Measurements from ENCODE around the gene RAB36. TPM values are rescaled to one million over a fixed set of nuclear protein-coding genes. Genes with fewer than 3 reads are reported as not detected.

Gene RAB36
- total RNA-seq, 2 donors from 2014 or later, result 1.3 to 3.1 TPM

DNA sequence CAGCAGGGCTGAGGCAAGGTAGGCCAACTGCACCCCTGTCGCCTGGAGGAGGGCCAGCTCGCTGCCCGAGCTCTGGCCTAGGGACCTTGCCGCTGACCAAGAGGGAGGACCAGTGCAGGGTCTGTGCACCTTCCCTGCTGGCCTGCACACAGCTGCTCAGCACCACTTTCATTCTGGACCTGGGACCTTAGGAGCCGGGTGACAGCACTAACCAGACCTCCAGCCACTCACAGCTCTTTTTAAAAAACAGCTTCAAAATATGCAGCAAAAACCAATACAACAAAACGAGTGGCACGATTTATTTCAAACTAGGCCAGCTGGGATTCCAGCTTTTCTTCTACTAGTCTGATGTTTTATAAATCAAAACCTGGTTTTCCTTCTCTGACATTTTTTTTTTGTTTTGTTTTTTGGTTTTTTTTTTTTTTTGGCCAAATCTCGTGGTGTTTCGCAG lies 21.4 kb upstream of the RAB36 start:
- DNase-seq (no peak), ATAC-seq (no peak)
- Histone ChIP-seq H3K27ac (no peak overlapping the region), H3K9me3 (no peaks in the 10 kb centered on the region), H3K36me3 (replicated peaks in 1 of 2; ENCODE audit: insufficient read depth in 1 of 2, low read depth in 2 of 2) (no peaks in the 10 kb centered on the region), H3K4me3 (no peak overlapping the region), H3K27me3 (no peaks in the 10 kb centered on the region), H3K4me1 (no peaks in the 10 kb centered on the region)
- intact Hi-C loops (cut with DNase I), result no loop called here
- TF ChIP-seq, protein P1, sequence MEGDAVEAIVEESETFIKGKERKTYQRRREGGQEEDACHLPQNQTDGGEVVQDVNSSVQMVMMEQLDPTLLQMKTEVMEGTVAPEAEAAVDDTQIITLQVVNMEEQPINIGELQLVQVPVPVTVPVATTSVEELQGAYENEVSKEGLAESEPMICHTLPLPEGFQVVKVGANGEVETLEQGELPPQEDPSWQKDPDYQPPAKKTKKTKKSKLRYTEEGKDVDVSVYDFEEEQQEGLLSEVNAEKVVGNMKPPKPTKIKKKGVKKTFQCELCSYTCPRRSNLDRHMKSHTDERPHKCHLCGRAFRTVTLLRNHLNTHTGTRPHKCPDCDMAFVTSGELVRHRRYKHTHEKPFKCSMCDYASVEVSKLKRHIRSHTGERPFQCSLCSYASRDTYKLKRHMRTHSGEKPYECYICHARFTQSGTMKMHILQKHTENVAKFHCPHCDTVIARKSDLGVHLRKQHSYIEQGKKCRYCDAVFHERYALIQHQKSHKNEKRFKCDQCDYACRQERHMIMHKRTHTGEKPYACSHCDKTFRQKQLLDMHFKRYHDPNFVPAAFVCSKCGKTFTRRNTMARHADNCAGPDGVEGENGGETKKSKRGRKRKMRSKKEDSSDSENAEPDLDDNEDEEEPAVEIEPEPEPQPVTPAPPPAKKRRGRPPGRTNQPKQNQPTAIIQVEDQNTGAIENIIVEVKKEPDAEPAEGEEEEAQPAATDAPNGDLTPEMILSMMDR (IDR thresholded peaks at IDR 0.05), result no peak
- TF ChIP-seq POLR2A (IDR thresholded peaks at IDR 0.05), result no peak
- WGBS, 2 donors, result 75 to 88% methylated on average over 5 to 9 of the region's 9 CpGs

GRCh38 chr22:23124611-23125511 lies 20.4 kb upstream of the RAB36 start:
- ATAC-seq (no peak), DNase-seq (no peak)
- Histone ChIP-seq H3K36me3 (replicated peaks in 1 of 2; ENCODE audit: insufficient read depth in 1 of 2, low read depth in 2 of 2) (no peaks in the 10 kb centered on the region), H3K27me3 (no peaks in the 10 kb centered on the region), H3K4me1 (no peaks in the 10 kb centered on the region), H3K4me3 (no peak overlapping the region), H3K9me3 (no peaks in the 10 kb centered on the region), H3K27ac (no peak overlapping the region)
- intact Hi-C loops (cut with DNase I), result loop anchor here (5.0 kb wide), 1 partner anchor 163 kb away; no protein-coding TSS in a partner anchor
- WGBS, 2 donors, result 64 to 72% methylated on average over 18 to 19 of the region's 19 CpGs
- TF ChIP-seq, protein P1 (IDR thresholded peaks at IDR 0.05), result no peak
- TF ChIP-seq POLR2A (IDR thresholded peaks at IDR 0.05), result no peak

DNA sequence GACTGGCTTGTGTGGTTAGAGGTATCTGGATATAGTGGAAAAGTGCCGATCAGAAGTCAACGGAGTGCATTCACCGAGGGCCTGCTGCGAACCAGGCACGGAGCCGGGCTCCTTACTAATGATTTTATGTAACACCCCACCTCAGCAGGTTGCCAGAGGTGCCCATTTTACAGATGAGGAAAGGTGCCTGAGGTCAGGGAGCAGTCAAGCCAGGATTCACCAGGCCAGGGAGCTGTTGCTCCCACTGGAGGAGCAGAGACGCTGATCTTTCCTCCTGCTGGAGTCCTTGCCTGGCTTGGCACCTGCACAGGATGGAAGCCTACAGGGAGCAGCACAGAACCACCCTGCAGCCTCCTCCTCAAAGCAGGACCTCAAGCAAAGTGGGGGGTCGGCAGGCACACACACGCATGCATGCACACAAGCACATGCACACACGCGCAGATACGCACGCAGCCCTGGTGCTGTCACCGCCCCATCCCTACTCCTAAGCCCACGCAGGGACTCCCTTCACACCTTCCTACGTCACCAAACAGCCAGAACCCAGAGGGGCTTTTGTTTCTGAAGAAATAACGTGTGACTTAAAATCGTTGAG lies 19.7 kb upstream of the RAB36 start:
- Histone ChIP-seq H3K27ac (no peak overlapping the region), H3K9me3 (no peaks in the 10 kb centered on the region), H3K27me3 (no peaks in the 10 kb centered on the region), H3K4me1 (no peaks in the 10 kb centered on the region), H3K36me3 (replicated peaks in 1 of 2; ENCODE audit: insufficient read depth in 1 of 2, low read depth in 2 of 2) (no peaks in the 10 kb centered on the region), H3K4me3 (no peak overlapping the region)
- WGBS, 2 donors, result 74 to 82% methylated on average over 16 to 18 of the region's 18 CpGs
- TF ChIP-seq, protein P1 (IDR thresholded peaks at IDR 0.05), result no peak
- TF ChIP-seq POLR2A (IDR thresholded peaks at IDR 0.05), result no peak
- intact Hi-C loops (cut with DNase I), result loop anchor here (5.0 kb wide), 1 partner anchor 163 kb away; no protein-coding TSS in a partner anchor
- no peak for ATAC-seq
- no peak for DNase-seq

DNA sequence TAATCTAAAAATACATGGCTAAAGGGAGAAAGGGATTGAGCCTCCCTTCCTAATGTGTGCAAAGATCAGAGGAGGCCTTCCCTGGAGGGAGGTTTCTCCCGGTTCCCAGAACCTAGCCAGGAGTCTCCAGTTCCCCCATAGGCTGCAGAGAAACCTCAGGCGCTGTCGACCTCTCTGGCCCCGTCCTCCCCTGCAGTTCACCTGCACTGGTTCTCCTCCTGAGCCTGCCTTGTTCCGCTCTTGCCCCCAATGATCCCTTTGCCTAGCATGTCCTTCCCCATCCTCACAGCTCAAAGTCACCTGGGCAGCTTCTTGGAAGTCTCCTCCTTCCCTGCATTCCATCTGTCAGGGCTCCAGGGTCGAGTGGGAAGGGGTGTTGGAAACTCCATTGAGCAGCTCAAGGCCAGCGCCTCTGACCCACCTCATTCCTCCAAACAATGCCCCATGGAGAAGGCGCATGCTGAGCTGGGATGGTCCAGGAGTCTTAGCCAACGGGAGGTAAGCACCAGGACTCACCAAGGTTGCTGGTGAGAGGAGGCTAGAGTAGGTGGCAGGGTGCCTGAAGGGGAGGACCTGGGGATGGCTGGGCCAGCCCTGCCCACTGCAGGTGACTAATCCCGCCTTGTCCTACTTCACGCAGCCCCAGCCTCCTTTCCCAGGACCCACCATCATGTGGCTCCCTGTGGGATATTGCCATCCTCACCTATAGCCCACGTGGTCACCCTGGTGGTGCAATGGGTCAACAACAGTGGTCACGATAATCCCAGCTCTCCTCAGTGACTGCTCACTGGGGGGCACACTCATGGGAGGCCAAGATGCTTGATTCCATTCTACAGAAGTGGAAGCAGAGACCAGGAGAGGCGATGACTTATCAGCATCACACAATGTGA lies 18.9 kb upstream of the RAB36 start:
- Histone ChIP-seq H3K4me1 (no peaks in the 10 kb centered on the region), H3K9me3 (no peaks in the 10 kb centered on the region), H3K4me3 (no peak overlapping the region), H3K27ac (no peak overlapping the region), H3K36me3 (replicated peaks in 1 of 2; ENCODE audit: insufficient read depth in 1 of 2, low read depth in 2 of 2) (no peaks in the 10 kb centered on the region), H3K27me3 (no peaks in the 10 kb centered on the region)
- DNase-seq (no peak), ATAC-seq (no peak)
- intact Hi-C loops (cut with DNase I), result loop anchor here (5.0 kb wide), 1 partner anchor 164 kb away; no protein-coding TSS in a partner anchor
- 68 to 71% methylated on average over 13 to 14 of the region's 14 CpGs for WGBS, 2 donors
- TF ChIP-seq, protein P1 (IDR thresholded peaks at IDR 0.05), result no peak
- TF ChIP-seq POLR2A (IDR thresholded peaks at IDR 0.05), result no peak
